IPS DF 6.9 (cell line): ENCODE measurements around the gene ASIC2.

Experiments used
- DNase-seq: peaks from one replicate; pipeline ENCODE4 v3.0.0-alpha.2; 2013; ENCODE audit warnings: low read depth, low spot score
- H3K27ac ChIP-seq: one replicate; pipeline ENCODE4 v1.5.1; 2013; ENCODE audit warnings: low read length, control low read depth
- H3K27me3 ChIP-seq: 2 replicates; pipeline ENCODE4 v1.6.1; 2013; ENCODE audit warnings: mild to moderate bottlenecking, low read length; ENCODE audit not compliant: control insufficient read depth, insufficient read depth
- H3K36me3 ChIP-seq: 2 replicates; pipeline ENCODE4 v1.6.1; 2013; ENCODE audit warnings: low read length; ENCODE audit not compliant: control insufficient read depth, insufficient read depth
- H3K4me1 ChIP-seq: 2 replicates; pipeline ENCODE4 v1.6.1; 2013; ENCODE audit warnings: low read length; ENCODE audit not compliant: control insufficient read depth, insufficient read depth
- H3K4me3 ChIP-seq: 2 replicates; pipeline ENCODE4 v1.5.1; 2013; ENCODE audit warnings: mild to moderate bottlenecking, low read length
- H3K9me3 ChIP-seq: 2 replicates; pipeline ENCODE4 v1.6.1; 2013; ENCODE audit warnings: low read length, inconsistent platforms; ENCODE audit not compliant: control insufficient read depth, insufficient read depth
- WGBS: extraction: QIAGEN DNeasy Blood & Tissue Kit; methylation state at CpG from one replicate; pipeline ENCODE4 v1.1.7; 2013; ENCODE audit warnings: mixed read lengths, missing lambda C conversion rate; ENCODE audit not compliant: insufficient read length, insufficient coverage; 5-methylcytosine and 5-hydroxymethylcytosine counted together

Gene ASIC2

GRCh38 chr17:33245183-33245582 is 47.9 kb downstream of the ASIC2 start:
- Histone ChIP-seq H3K27ac (no peak overlapping the region), H3K36me3 (no peaks in the 10 kb centered on the region), H3K9me3 (no peaks in the 10 kb centered on the region), H3K4me3 (no peak overlapping the region), H3K4me1 (no peaks in the 10 kb centered on the region), H3K27me3 (no peaks in the 10 kb centered on the region)
- WGBS: no CpG with 5 or more reads among the region's 2 CpGs
- no peak for DNase-seq

DNA sequence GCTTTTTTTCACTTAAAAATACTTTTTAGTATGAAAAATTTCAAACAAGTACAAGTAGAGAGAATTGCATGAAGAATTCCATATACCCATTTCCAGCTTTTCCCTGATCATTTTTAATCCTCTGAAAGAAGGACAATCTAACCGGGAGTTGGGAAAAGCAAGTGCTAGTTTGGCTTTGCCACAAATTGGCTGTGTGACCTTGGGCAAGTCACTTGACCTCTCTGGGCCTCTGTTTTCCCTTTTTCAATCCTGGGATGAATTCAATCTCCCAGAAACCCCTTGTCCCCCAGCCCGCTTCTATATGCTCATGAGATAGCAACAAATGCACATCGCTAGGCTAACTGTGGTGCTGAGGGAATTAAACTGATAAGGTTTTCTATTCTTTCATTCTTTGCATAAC is 49.4 kb downstream of the ASIC2 start:
- no peaks in the 10 kb centered on the region for H3K4me1 ChIP-seq
- no peaks in the 10 kb centered on the region for H3K9me3 ChIP-seq
- no peak overlapping the region for H3K4me3 ChIP-seq
- H3K27ac ChIP-seq: no peak overlapping the region
- H3K27me3 ChIP-seq: no peaks in the 10 kb centered on the region
- WGBS: no CpG with 5 or more reads among the region's 3 CpGs
- H3K36me3 ChIP-seq: no peaks in the 10 kb centered on the region
- DNase-seq: no peak

- no peaks in the 10 kb centered on the region for H3K27me3 ChIP-seq
- H3K27ac ChIP-seq: no peak overlapping the region
- no peaks in the 10 kb centered on the region for H3K9me3 ChIP-seq
- DNase-seq: no peak
- no peaks in the 10 kb centered on the region for H3K4me1 ChIP-seq
- WGBS: no CpG with 5 or more reads among the region's 8 CpGs
- no peaks in the 10 kb centered on the region for H3K36me3 ChIP-seq
- no peak overlapping the region for H3K4me3 ChIP-seq
These were observed 50.5 kb downstream of the ASIC2 start for GRCh38 chr17:33242375-33243124.

DNA sequence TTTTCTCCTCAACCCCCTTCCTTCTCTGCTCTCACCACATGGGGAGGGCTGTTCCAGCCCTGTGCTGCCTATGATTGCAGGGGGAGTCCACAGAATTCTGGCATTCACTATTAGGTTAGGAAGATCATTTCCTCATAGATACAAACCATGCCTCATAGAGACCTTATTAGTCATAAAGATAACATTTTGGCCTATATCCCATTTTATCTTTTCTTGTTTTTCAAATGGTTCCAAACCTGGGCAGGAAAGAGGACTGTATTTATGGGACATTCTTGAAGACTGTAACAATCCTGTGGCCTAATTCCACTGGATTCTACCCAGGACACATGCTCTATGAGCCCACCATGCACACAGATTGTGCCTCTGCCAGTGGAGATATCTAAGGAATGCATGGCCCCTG is 51.7 kb downstream of the ASIC2 start:
- H3K9me3 ChIP-seq: no peaks in the 10 kb centered on the region
- no peak overlapping the region for H3K4me3 ChIP-seq
- no peak for DNase-seq
- H3K4me1 ChIP-seq: no peaks in the 10 kb centered on the region
- no peak overlapping the region for H3K27ac ChIP-seq
- no peaks in the 10 kb centered on the region for H3K27me3 ChIP-seq
- H3K36me3 ChIP-seq: no peaks in the 10 kb centered on the region

DNA sequence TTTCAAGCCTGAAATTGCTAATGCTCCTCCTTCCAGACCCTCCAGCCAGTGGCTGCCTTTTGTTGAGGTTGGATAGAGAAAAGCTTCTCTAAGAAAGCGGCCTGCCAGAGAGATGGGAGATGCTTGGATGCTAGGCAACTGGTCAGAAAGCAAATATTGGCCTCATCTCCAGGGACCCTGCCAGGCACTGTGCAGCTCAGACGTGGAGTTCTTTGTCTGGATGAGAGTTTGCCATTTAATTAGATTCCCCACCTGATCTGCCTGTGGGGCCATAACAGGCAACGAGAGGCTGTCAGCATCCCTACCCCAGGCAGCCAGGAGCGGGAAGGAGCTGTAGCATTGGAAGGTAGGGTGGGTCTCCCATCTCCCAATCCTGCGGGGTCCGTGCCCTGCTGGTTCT is 52.7 kb downstream of the ASIC2 start:
- no peak overlapping the region for H3K4me3 ChIP-seq
- no peak overlapping the region for H3K27ac ChIP-seq
- no peak for DNase-seq
- no peaks in the 10 kb centered on the region for H3K36me3 ChIP-seq
- H3K27me3 ChIP-seq: no peaks in the 10 kb centered on the region
- H3K4me1 ChIP-seq: no peaks in the 10 kb centered on the region
- no CpG with 5 or more reads among the region's 6 CpGs for WGBS
- H3K9me3 ChIP-seq: no peaks in the 10 kb centered on the region

DNA sequence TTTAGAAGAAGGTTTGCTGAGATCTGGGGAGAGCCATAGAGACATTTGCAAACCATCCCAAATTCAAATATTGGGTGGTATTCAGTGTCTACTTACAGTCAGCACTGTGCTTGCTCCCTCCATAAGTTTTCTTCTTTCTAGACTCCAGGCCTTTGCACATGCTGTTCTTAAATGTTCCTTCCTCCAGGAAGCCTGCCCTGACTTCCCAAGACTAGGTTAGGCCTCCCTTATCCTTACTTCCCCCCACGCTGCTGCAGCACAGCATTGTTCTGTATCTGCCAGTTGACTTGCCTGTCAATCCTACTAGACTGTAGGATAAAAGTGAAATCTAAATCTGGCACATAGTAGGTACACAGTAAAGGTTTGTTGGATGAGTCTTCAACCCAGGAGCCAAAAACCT is 53.4 kb downstream of the ASIC2 start:
- Histone ChIP-seq H3K36me3 (no peaks in the 10 kb centered on the region), H3K9me3 (no peaks in the 10 kb centered on the region), H3K27me3 (no peaks in the 10 kb centered on the region), H3K4me1 (no peaks in the 10 kb centered on the region), H3K4me3 (no peak overlapping the region), H3K27ac (no peak overlapping the region)
- no CpG with 5 or more reads among the region's 1 CpG for WGBS
- DNase-seq: no peak

GRCh38 chr17:33234930-33235685 is 58.0 kb downstream of the ASIC2 start:
- DNase-seq: no peak
- no peaks in the 10 kb centered on the region for H3K4me1 ChIP-seq
- no peak overlapping the region for H3K27ac ChIP-seq
- no CpG with 5 or more reads among the region's 6 CpGs for WGBS
- H3K27me3 ChIP-seq: no peaks in the 10 kb centered on the region
- no peaks in the 10 kb centered on the region for H3K9me3 ChIP-seq
- H3K4me3 ChIP-seq: no peak overlapping the region
- no peaks in the 10 kb centered on the region for H3K36me3 ChIP-seq

DNA sequence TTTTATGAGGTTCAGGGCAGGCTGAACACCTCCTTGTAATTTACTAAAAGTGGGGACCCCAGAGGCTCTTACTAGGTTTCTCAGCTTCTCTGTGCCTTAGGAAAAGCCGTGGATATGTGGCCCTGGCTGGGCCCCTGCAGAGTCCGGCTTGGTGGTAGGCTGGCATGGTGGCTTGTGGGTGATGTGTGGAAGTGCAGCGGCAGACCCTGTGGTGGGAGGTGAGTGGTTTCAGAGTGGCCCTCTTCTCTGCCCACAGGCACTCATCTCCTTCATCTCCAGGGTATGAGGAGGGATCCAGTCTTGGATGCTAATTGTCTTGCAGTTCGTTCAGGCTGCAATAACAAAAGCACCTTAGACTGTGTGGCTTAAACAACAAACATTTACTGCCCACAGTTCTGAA is 58.9 kb downstream of the ASIC2 start:
- Histone ChIP-seq H3K4me1 (no peaks in the 10 kb centered on the region), H3K9me3 (no peaks in the 10 kb centered on the region), H3K27ac (no peak overlapping the region), H3K36me3 (no peaks in the 10 kb centered on the region), H3K4me3 (no peak overlapping the region), H3K27me3 (no peaks in the 10 kb centered on the region)
- no CpG with 5 or more reads among the region's 4 CpGs for WGBS
- DNase-seq: no peak

GRCh38 chr17:33233811-33234177 is 59.3 kb downstream of the ASIC2 start:
- Histone ChIP-seq H3K4me3 (no peak overlapping the region), H3K27me3 (no peaks in the 10 kb centered on the region), H3K36me3 (no peaks in the 10 kb centered on the region), H3K27ac (no peak overlapping the region), H3K9me3 (no peaks in the 10 kb centered on the region), H3K4me1 (no peaks in the 10 kb centered on the region)
- no CpG with 5 or more reads among the region's 5 CpGs for WGBS
- no peak for DNase-seq

- DNase-seq: no peak
- Histone ChIP-seq H3K27ac (no peak overlapping the region), H3K4me3 (no peak overlapping the region), H3K27me3 (no peaks in the 10 kb centered on the region), H3K9me3 (no peaks in the 10 kb centered on the region), H3K36me3 (no peaks in the 10 kb centered on the region), H3K4me1 (no peaks in the 10 kb centered on the region)
- WGBS: no CpG with 5 or more reads among the region's 7 CpGs
These were observed 63.6 kb downstream of the ASIC2 start for GRCh38 chr17:33229499-33229898.

DNA sequence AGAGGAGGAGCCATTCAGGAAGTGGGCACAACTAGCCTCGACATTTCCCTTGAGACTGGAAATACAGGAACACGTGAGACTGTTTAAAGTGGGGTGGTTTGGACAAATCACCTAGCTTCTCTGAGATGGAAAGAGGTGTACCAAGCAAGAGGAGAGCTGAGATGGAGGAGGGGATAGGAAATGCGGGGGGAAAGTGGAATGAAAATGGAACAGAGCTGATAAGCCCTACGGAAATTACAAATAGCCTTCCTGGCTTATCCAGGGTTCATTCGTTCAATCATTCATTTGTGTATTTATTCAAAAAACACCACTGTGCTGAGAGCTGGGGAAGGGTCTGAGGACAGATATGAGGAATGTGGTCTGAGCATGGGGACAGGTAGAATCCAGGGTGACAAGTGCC is 64.1 kb downstream of the ASIC2 start:
- H3K9me3 ChIP-seq: no peaks in the 10 kb centered on the region
- no peaks in the 10 kb centered on the region for H3K4me1 ChIP-seq
- H3K27me3 ChIP-seq: no peaks in the 10 kb centered on the region
- no peak overlapping the region for H3K27ac ChIP-seq
- WGBS: no CpG with 5 or more reads among the region's 5 CpGs
- no peak for DNase-seq
- no peak overlapping the region for H3K4me3 ChIP-seq
- no peaks in the 10 kb centered on the region for H3K36me3 ChIP-seq
